Keratinocyte (primary cell): ENCODE results near the gene MTCH1. TPM values are rescaled to one million over a fixed set of nuclear protein-coding genes. Genes with fewer than 3 reads are reported as not detected.

Experiments used
- DNase-seq: peaks from one replicate; pipeline ENCODE4 v3.0.0-alpha.2; 2011; ENCODE audit warnings: low read depth, missing footprints, low spot score
- FAIRE-seq: peaks from 2 replicates; lab custom pipeline; 2011; peaks lifted over from hg19 to GRCh38; lab: Jason Lieb, UNC
- H2AFZ ChIP-seq: 2 replicates; pipeline ENCODE4 v1.6.0; 2012; ENCODE audit warnings: low read length, control low read depth, inconsistent platforms; ENCODE audit not compliant: control insufficient read depth
- H3K27ac ChIP-seq: 2 replicates; pipeline ENCODE4 v1.5.1; 2011; ENCODE audit warnings: low read length; ENCODE audit not compliant: control insufficient read depth, insufficient read depth
- H3K27me3 ChIP-seq: 3 replicates; pipeline ENCODE4 v1.6.0; 2011; ENCODE audit warnings: low read length; ENCODE audit not compliant: control insufficient read depth, insufficient read depth; ENCODE audit errors: extremely low read depth
- H3K36me3 ChIP-seq, 2 experiments: 2 replicates in 1 of 2; 3 replicates in 1 of 2; pipeline ENCODE4 v1.5.1; 2011; ENCODE audit warnings: low read length in 2 of 2, mild to moderate bottlenecking in 1 of 2; ENCODE audit not compliant: control insufficient read depth in 2 of 2, insufficient read depth in 2 of 2; ENCODE audit errors: extremely low read depth in 1 of 2
- H3K4me1 ChIP-seq: 3 replicates; pipeline ENCODE4 v1.5.1; 2011; ENCODE audit warnings: low read length; ENCODE audit not compliant: control insufficient read depth, insufficient read depth; ENCODE audit errors: extremely low read depth
- H3K4me2 ChIP-seq: 3 replicates; pipeline ENCODE4 v1.6.0; 2011; ENCODE audit warnings: low read depth, low read length; ENCODE audit not compliant: control insufficient read depth, insufficient read depth; ENCODE audit errors: extremely low read depth
- H3K4me3 ChIP-seq, 3 experiments: fragments of 200-600 bp in 1 of 3; sonication (generic) in 1 of 3; 2 replicates in 2 of 3; 3 replicates in 1 of 3; pipeline ENCODE4 v1.5.1; 2011 to 2016; ENCODE audit warnings: low read length in 3 of 3, mild to moderate bottlenecking in 3 of 3, control low read depth in 2 of 3, inconsistent platforms in 1 of 3, low read depth in 1 of 3, mixed read lengths in 1 of 3, mixed run types in 1 of 3, moderate library complexity in 1 of 3; ENCODE audit not compliant: control insufficient read depth in 2 of 3, insufficient read depth in 2 of 3; ENCODE audit errors: extremely low read depth in 1 of 3
- H3K79me2 ChIP-seq: 2 replicates; pipeline ENCODE4 v1.6.0; 2012; ENCODE audit warnings: low read length; ENCODE audit not compliant: control insufficient read depth, insufficient read depth
- H3K9ac ChIP-seq: 3 replicates; pipeline ENCODE4 v1.6.0; 2011; ENCODE audit warnings: low read length; ENCODE audit not compliant: control insufficient read depth, insufficient read depth; ENCODE audit errors: extremely low read depth
- H3K9me1 ChIP-seq: 3 replicates; pipeline ENCODE4 v1.6.0; 2011; ENCODE audit warnings: low read length; ENCODE audit not compliant: control insufficient read depth, insufficient read depth; ENCODE audit errors: extremely low read depth
- H3K9me3 ChIP-seq: 2 replicates; pipeline ENCODE4 v1.5.1; 2012; ENCODE audit warnings: low read depth, low read length; ENCODE audit not compliant: control insufficient read depth
- H4K20me1 ChIP-seq: 3 replicates; pipeline ENCODE4 v1.6.0; 2011; ENCODE audit warnings: low read length; ENCODE audit not compliant: control insufficient read depth, insufficient read depth; ENCODE audit errors: extremely low read depth
- CTCF ChIP-seq, 3 experiments: IDR thresholded peaks in 1 of 3; conservative IDR thresholded peaks in 1 of 3; optimal IDR thresholded peaks in 1 of 3; 2 replicates in 2 of 3; 3 replicates in 1 of 3; pipeline versions ENCODE3 to v1.5.1; 2011; ENCODE audit warnings: low read length in 3 of 3, mild to moderate bottlenecking in 3 of 3, moderate library complexity in 2 of 3, control low read depth in 1 of 3, inconsistent platforms in 1 of 3; ENCODE audit not compliant: insufficient read depth in 2 of 3; ENCODE audit errors: extremely low read depth in 1 of 3
- EZH2 ChIP-seq: IDR thresholded peaks from one replicate; pipeline ENCODE4 v1.6.1; 2012; ENCODE audit warnings: inconsistent platforms, mild to moderate bottlenecking, low read length, moderate library complexity
- dilution Hi-C: fragments of 300-500 bp; cut with MboI; formaldehyde crosslinking; loops from one replicate; pipeline ENCODE4 v1.7.0; 2020; ENCODE audit warnings: low sequenced_read_pairs; ENCODE audit not compliant: extremely low pct_ligation_motif_present
- polyA plus RNA-seq, 5 experiments: library from polyadenylated mRNA; depleted of rRNA in 3 of 5; stranded (reverse) in 3 of 5; stranded (forward) in 1 of 5; unstranded in 1 of 5; fragments of >200 nt; gene quantifications; 1 replicate in 1 of 5; 2 replicates in 3 of 5; 3 replicates in 1 of 5; pipeline versions ENCODE4 v1.2.1 to v1.2.3, GENCODE V29; 2011 to 2012; ENCODE audit warnings: missing spikeins in 2 of 5, low read depth in 1 of 5, low replicate concordance in 1 of 5

MTCH1 gene
- polyA plus RNA-seq, 1 donor (not counting 4 experiments of a cell fraction or from before 2014, with no cell fraction given) = 88.8 TPM

- H3K79me2 ChIP-seq = no peaks in the 10 kb centered on the region
Observed at GRCh38 chr6:36973647-36974046, 12.3 kb downstream of the MTCH1 start.

DNA sequence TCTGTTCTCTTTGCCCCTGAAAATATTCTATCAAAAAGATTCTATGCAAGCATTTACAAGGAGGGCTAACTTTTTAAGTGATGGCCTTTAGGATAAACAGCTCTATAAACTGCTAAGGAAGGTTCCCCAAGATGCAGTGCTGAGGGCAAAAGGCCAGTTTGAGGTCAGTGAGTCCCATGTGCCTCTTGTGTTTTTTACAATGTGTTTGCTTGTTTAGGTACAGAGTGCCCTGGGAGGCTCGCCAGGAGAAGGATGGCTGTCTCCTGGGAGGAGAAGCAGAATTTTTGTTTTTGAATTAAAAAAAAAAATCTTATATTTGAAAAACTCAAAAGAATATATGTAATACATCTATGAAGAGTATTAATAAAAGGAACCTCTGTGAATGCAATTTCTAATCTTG, 12.8 kb downstream of the MTCH1 start:
- H3K79me2 ChIP-seq = no peaks in the 10 kb centered on the region
- no peaks in the 10 kb centered on the region for H4K20me1 ChIP-seq
- no peak for FAIRE-seq
- H3K27me3 ChIP-seq = no peaks in the 10 kb centered on the region
- no peak overlapping the region for H3K9ac ChIP-seq
- H3K4me1 ChIP-seq = peaks cover 33% of the 10 kb centered on the region
- no peak overlapping the region for H3K4me3 ChIP-seq
- no peak overlapping the region for H3K4me2 ChIP-seq
- H3K9me3 ChIP-seq = no peaks in the 10 kb centered on the region
- H3K27ac ChIP-seq = no peak overlapping the region
- H2AFZ ChIP-seq = no peak overlapping the region
- peaks cover 3% of the 10 kb centered on the region for H3K9me1 ChIP-seq
- TF ChIP-seq EZH2 (no peak), CTCF (optimal IDR thresholded peaks at IDR 0.05 in 1 of 3, IDR thresholded peaks at IDR 0.05 in 1 of 3, conservative IDR thresholded peaks at IDR 0.05 in 1 of 3; ENCODE audit: extremely low read depth in 1 of 3, insufficient read depth in 2 of 3, low read length in 3 of 3) (no peak)
- dilution Hi-C loops = no loop called here
- peaks cover 54 to 69% of the 10 kb centered on the region in 2 experiments for H3K36me3 ChIP-seq
- no peak for DNase-seq

More at GRCh38 chr6:36973647-36974046, 12.3 kb downstream of the MTCH1 start:
- Histone ChIP-seq H3K9me3 (no peaks in the 10 kb centered on the region), H3K4me2 (no peak overlapping the region), H3K4me1 (peaks cover 28% of the 10 kb centered on the region), H3K9ac (no peak overlapping the region), H3K36me3 (peaks cover 57 to 68% of the 10 kb centered on the region in 2 experiments), H3K9me1 (peaks cover 3% of the 10 kb centered on the region), H3K4me3 (no peak overlapping the region), H3K27ac (no peak overlapping the region), H2AFZ (no peak overlapping the region), H3K27me3 (no peaks in the 10 kb centered on the region), H4K20me1 (no peaks in the 10 kb centered on the region)
- dilution Hi-C loops = no loop called here
- DNase-seq (no peak), FAIRE-seq (no peak)
- no peak for TF ChIP-seq EZH2
- TF ChIP-seq CTCF (optimal IDR thresholded peaks at IDR 0.05 in 1 of 3, IDR thresholded peaks at IDR 0.05 in 1 of 3, conservative IDR thresholded peaks at IDR 0.05 in 1 of 3; ENCODE audit: extremely low read depth in 1 of 3, insufficient read depth in 2 of 3, low read length in 3 of 3) = no peak
